Measurements from ENCODE around the gene SLC26A6. TPM values are rescaled to one million over a fixed set of nuclear protein-coding genes. Genes with fewer than 3 reads are reported as not detected.

SLC26A6 gene
- total and polyA plus RNA-seq, 2 of the 13 experiments (the other 11 are each of a cell fraction or from before 2014, with no cell fraction given), result 40.7 to 184 TPM

GRCh38 chr3:48635222-48636021 is at the start of gene SLC26A6 (continued):
- TF ChIP-seq AHDC1 (CRISPR knock-in tag; IDR thresholded peaks at IDR 0.05; ENCODE audit: borderline replicate concordance) (no peak), KDM1A (CRISPR knock-in tag; IDR thresholded peaks at IDR 0.05) (no peak), WIZ (CRISPR knock-in tag; IDR thresholded peaks at IDR 0.05) (no peak), FIP1L1 (IDR thresholded peaks at IDR 0.05; ENCODE audit: borderline replicate concordance, insufficient read depth, low read depth, low read length) (no peak), ZNF224 (CRISPR knock-in tag; IDR thresholded peaks at IDR 0.05) (no peak; the same call in 1 of the 2 replicates), LRRFIP1 (CRISPR knock-in tag; conservative IDR thresholded peaks at IDR 0.05) (no peak), CEBPZ (IDR thresholded peaks at IDR 0.05; ENCODE audit: low read length) (no peak), ZFP37 (CRISPR knock-in tag; IDR thresholded peaks at IDR 0.05; ENCODE audit: borderline replicate concordance) (peak; percentile 15; the same call in 1 of the 2 replicates), NKX3-1 (CRISPR knock-in tag; IDR thresholded peaks at IDR 0.05) (no peak; the same call in 1 of the 2 replicates), TAF15 (IDR thresholded peaks at IDR 0.05; ENCODE audit: low read depth, low read length, poor library complexity, severe bottlenecking) (peak; percentile 50), MTA1 (CRISPR knock-in tag; IDR thresholded peaks at IDR 0.05; ENCODE audit: borderline replicate concordance) (peak; percentile 5; the same call in 1 of the 2 replicates), CCAR2 (optimal IDR thresholded peaks at IDR 0.05; ENCODE audit: low read depth, low read length) (no peak), ZNF180 (CRISPR knock-in tag; IDR thresholded peaks at IDR 0.05; ENCODE audit: borderline replicate concordance, low read depth) (no peak), TMF1 (CRISPR knock-in tag; IDR thresholded peaks at IDR 0.05; ENCODE audit: low read depth) (peak; percentile 52; the same call in 1 of the 2 replicates), ZSCAN12 (CRISPR knock-in tag; IDR thresholded peaks at IDR 0.05) (no peak), FOXC1 (CRISPR knock-in tag; IDR thresholded peaks at IDR 0.05; ENCODE audit: borderline replicate concordance) (no peak; the same call in 1 of the 2 replicates), ATAD3A (CRISPR knock-in tag; IDR thresholded peaks at IDR 0.05) (no peak), ZNF792 (CRISPR knock-in tag; IDR thresholded peaks at IDR 0.05) (peak; percentile 59; the same call in 1 of the 2 replicates)

All from HepG2 (cell line).